ENCODE measurements around the gene RGSL1. TPM values are rescaled to one million over a fixed set of nuclear protein-coding genes. Genes with fewer than 3 reads are reported as not detected.

The RGSL1 gene
- total and polyA plus RNA-seq, 9 of the 15 experiments (the other 6 are each of a cell fraction or from before 2014, with no cell fraction given): 0.03 TPM; not detected in 8

GRCh38 chr1:182604175-182605164 lies 154.5 kb downstream of the RGSL1 start, which contains the start of gene RGS16 (continued):
- TF ChIP-seq ETS2 (tag; IDR thresholded peaks at IDR 0.05; ENCODE audit: borderline replicate concordance, poor library complexity, severe bottlenecking) (no peak), BHLHE40 (IDR thresholded peaks at IDR 0.05; ENCODE audit: low read length) (peak; percentile 27; the same call in 1 of the 2 replicates), MNT (conservative IDR thresholded peaks at IDR 0.05) (peak in 1 of 2 experiments; percentile 75; a peak in 3 of 4 replicates), CREB1 (IDR thresholded peaks at IDR 0.05) (no peak), CREB1 (CRISPR knock-in tag; IDR thresholded peaks at IDR 0.05) (0 out of 2 replicates have a peak, but pooled peaks have one; percentile 58), EGR1 (conservative IDR thresholded peaks at IDR 0.05) (peak; percentile 66), SRSF7 (optimal IDR thresholded peaks at IDR 0.05; ENCODE audit: low read depth, low read length) (no peak), HDAC1 (IDR thresholded peaks at IDR 0.05) (peak in 1 of 2 experiments; percentile 74; a peak in 2 of 4 replicates), L3MBTL2 (IDR thresholded peaks at IDR 0.05) (peak; percentile 99), KDM5B (IDR thresholded peaks at IDR 0.05; ENCODE audit: insufficient replicate concordance, low read depth, low read length) (no peak), RBM34 (IDR thresholded peaks at IDR 0.05; ENCODE audit: borderline replicate concordance, insufficient read depth, low read length) (no peak), ZNF124 (CRISPR knock-in tag; IDR thresholded peaks at IDR 0.05) (peak; percentile 89), TFAM (CRISPR knock-in tag; conservative IDR thresholded peaks at IDR 0.05) (no peak), SMAD3 (CRISPR knock-in tag; conservative IDR thresholded peaks at IDR 0.05) (no peak), SAFB (IDR thresholded peaks at IDR 0.05; ENCODE audit: borderline replicate concordance, low read depth, low read length) (no peak), SP2 (IDR thresholded peaks at IDR 0.05; ENCODE audit: extremely low read depth, low read depth, low read length, poor library complexity, severe bottlenecking) (no peak), NCOA6 (IDR thresholded peaks at IDR 0.05) (no peak), POLR2AphosphoS2 (IDR thresholded peaks at IDR 0.05; ENCODE audit: low read length) (no peak), ATF1 (CRISPR knock-in tag; IDR thresholded peaks at IDR 0.05) (no peak), ATF1 (tag; IDR thresholded peaks at IDR 0.05) (0 out of 2 replicates have a peak, but pooled peaks have one; percentile 26), ZBTB12 (CRISPR knock-in tag; IDR thresholded peaks at IDR 0.05) (0 out of 2 replicates have a peak, but pooled peaks have one; percentile 11), CBFB (CRISPR knock-in tag; IDR thresholded peaks at IDR 0.05) (no peak), ASH1L (IDR thresholded peaks at IDR 0.05; ENCODE audit: borderline replicate concordance, low read depth, partially characterized antibody) (no peak)
- TF ChIP-seq, protein P1, sequence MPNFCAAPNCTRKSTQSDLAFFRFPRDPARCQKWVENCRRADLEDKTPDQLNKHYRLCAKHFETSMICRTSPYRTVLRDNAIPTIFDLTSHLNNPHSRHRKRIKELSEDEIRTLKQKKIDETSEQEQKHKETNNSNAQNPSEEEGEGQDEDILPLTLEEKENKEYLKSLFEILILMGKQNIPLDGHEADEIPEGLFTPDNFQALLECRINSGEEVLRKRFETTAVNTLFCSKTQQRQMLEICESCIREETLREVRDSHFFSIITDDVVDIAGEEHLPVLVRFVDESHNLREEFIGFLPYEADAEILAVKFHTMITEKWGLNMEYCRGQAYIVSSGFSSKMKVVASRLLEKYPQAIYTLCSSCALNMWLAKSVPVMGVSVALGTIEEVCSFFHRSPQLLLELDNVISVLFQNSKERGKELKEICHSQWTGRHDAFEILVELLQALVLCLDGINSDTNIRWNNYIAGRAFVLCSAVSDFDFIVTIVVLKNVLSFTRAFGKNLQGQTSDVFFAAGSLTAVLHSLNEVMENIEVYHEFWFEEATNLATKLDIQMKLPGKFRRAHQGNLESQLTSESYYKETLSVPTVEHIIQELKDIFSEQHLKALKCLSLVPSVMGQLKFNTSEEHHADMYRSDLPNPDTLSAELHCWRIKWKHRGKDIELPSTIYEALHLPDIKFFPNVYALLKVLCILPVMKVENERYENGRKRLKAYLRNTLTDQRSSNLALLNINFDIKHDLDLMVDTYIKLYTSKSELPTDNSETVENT (CRISPR knock-in tag; IDR thresholded peaks at IDR 0.05): no peak; the same call in 1 of the 2 replicates
